ENCODE results near the gene CYGB.
A peak's percentile ranks its signal among the peaks of the same experiment; 100 is the strongest.
"Not testable (repeated sequence)": the region's sequence is repeated elsewhere in the genome, so short reads cannot be mapped to it uniquely, and the experiment has no call there.

The CYGB gene

DNA sequence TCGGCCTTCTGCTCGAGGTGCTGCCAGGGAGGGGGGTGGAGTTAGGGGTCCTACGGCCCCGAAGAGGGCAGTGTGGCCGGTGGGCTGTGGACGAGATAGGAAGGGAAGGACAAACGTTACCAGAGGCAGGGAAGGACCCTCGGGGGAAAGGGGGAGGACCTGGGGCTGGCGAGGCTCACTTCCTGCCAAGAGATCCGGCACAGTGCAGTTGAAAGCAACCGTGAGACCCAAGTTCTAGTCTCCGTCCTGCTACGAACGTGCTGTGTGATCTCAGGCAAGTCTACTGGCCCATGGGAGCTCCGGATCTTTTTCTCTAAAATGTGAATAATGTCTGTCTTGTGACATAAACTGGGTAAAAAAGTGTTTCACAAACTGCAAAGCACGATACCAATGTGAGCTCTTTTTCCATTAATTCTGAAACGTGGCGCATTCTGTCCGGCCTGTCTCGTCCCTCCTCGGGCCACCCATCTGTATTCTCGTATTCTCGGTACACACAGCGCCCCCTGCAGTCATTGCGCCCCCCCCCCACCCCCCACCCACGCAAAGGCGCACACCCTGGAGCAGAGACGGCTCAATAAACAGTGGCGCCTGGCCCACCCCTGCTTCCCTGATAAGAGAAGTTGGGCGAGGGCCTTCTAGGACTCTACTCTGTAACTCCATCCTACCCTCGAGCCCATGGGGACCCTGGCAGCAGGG lies 8.8 kb downstream of the CYGB start:
- peaks cover 53% of the 10 kb centered on the region for H3K4me1 ChIP-seq (ENCODE audit: control insufficient read depth, insufficient read depth, low read length, poor library complexity, severe bottlenecking)
- WGBS, 2 experiments (ENCODE audit: insufficient coverage in 2 of 2) = 90 to 91% methylated on average over 20 to 23 of the region's 31 CpGs

DNA sequence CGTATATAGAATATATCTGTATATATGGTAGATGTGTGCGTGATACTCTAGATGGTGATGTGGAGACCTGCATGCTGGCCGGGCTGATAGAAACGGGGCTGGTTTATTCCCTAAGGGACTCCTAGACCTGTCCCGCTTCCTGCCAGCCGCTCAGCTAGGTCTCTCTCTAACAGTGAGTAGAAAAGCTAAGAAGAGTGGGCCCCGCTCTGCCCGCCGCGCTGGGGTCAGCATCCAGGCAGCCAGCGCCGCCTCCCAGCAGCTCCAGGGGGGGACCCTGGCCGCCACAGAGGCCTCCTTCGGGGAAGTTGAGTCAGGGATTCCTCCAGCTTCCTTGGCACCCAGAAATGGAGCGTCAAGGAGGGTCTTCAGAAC lies 9.4 kb downstream of the CYGB start:
- peak overlapping the region; percentile 53 for H3K27ac ChIP-seq (ENCODE audit: low read depth, low read length, severe bottlenecking)
- no peaks in the 10 kb centered on the region for H3K9me3 ChIP-seq (ENCODE audit: control insufficient read depth, low read length)
- no peak overlapping the region for H3K4me3 ChIP-seq (ENCODE audit: extremely low read depth, insufficient read depth, low read length, poor library complexity, severe bottlenecking)
- H3K36me3 ChIP-seq (ENCODE audit: control insufficient read depth, insufficient read depth, low read length) = no peaks in the 10 kb centered on the region
- peaks cover 53% of the 10 kb centered on the region for H3K4me1 ChIP-seq (ENCODE audit: control insufficient read depth, insufficient read depth, low read length, poor library complexity, severe bottlenecking)
- 87 to 94% methylated on average over 8 to 14 of the region's 15 CpGs for WGBS, 2 experiments (ENCODE audit: insufficient coverage in 2 of 2)

More for the DNA sequence above, 8.8 kb downstream of the CYGB start:
- Histone ChIP-seq H3K36me3 (ENCODE audit: control insufficient read depth, insufficient read depth, low read length) (no peaks in the 10 kb centered on the region), H3K4me3 (ENCODE audit: extremely low read depth, insufficient read depth, low read length, poor library complexity, severe bottlenecking) (no peak overlapping the region), H3K9me3 (ENCODE audit: control insufficient read depth, low read length) (no peaks in the 10 kb centered on the region), H3K27ac (ENCODE audit: low read depth, low read length, severe bottlenecking) (peak overlapping the region; percentile 92)

DNA sequence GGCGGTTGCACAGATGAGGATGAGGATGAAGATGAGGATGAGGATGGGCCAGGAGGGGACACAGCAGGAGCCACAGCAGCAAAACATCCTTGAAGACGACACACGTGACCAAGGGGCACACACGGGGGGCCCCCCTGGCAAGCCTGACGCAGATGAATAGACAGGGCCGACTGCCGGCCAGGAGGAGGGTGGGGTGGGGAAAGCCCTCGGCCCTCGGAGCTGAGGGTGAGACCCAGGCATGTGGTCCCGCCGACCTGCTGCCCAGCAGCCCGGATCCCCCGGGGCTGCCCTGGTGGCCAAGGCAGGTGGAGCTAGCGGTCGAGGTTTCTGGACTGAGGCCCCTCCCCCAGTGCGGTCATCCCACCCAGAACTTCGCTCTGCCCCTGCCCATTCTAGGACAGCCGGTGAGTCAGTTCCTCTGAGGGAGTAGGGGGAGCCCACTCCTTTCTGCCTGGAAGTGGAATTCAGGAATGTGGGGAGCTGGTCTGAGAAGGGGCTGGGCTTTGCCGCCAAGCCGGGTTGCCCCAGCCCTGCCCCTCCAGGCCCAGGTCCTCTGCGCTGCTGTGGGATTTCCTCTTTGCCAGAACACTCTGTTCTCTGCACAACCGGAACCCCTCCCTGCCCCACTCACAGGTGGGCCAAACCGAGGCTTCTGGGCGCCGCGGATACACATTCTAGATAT lies 9.9 kb downstream of the CYGB start:
- Histone ChIP-seq H3K27ac (ENCODE audit: low read depth, low read length, severe bottlenecking) (peak overlapping the region; percentile 36), H3K9me3 (ENCODE audit: control insufficient read depth, low read length) (no peaks in the 10 kb centered on the region), H3K4me1 (ENCODE audit: control insufficient read depth, insufficient read depth, low read length, poor library complexity, severe bottlenecking) (peaks cover 53% of the 10 kb centered on the region), H3K36me3 (ENCODE audit: control insufficient read depth, insufficient read depth, low read length) (no peaks in the 10 kb centered on the region), H3K4me3 (ENCODE audit: extremely low read depth, insufficient read depth, low read length, poor library complexity, severe bottlenecking) (no peak overlapping the region)
- WGBS, 2 experiments (ENCODE audit: insufficient coverage in 2 of 2) = 32 to 39% methylated on average over 12 to 20 of the region's 26 CpGs

DNA sequence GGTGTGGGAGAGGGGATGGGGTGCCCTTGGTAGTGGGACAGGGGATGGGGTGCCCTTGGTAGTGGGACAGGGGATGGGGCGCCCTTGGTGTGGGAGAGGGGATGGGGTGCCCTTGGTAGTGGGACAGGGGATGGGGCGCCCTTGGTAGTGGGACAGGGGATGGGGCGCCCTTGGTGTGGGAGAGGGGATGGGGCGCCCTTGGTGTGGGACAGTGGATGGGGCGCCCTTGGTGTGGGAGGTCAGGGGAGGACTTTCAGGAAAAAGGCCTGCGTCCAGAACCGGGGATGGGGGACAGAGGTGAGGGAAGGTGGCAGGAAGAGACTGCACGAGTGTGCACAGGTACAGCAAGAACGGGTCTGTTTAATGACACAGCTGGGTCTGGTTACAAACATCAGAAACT lies 10.5 kb downstream of the CYGB start:
- H3K9me3 ChIP-seq (ENCODE audit: control insufficient read depth, low read length); H3K36me3 ChIP-seq (ENCODE audit: control insufficient read depth, insufficient read depth, low read length); H3K27ac ChIP-seq (ENCODE audit: low read depth, low read length, severe bottlenecking); H3K4me3 ChIP-seq (ENCODE audit: extremely low read depth, insufficient read depth, low read length, poor library complexity, severe bottlenecking): not testable (repeated sequence)
- peaks cover 50% of the 10 kb centered on the region for H3K4me1 ChIP-seq (ENCODE audit: control insufficient read depth, insufficient read depth, low read length, poor library complexity, severe bottlenecking)
- 85 to 90% methylated on average over 5 to 6 of the region's 9 CpGs for WGBS, 2 experiments (ENCODE audit: insufficient coverage in 2 of 2)

DNA sequence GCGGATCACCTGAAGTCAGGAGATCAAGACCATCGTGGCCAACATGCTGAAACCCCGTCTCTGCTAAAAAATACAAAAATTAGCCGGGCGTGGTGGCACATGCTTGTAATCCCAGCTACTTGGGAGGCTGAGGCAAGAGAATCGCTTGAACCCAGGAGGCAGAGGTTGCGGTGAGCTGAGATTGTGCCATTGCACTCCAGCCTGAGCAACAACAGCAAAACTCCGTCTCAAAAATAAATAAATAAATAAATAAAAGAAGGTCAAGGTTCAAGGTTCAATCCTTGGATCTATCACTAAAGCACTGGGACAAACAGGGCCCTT lies 12.0 kb downstream of the CYGB start:
- not testable (repeated sequence) for H3K9me3 ChIP-seq (ENCODE audit: control insufficient read depth, low read length); H3K4me3 ChIP-seq (ENCODE audit: extremely low read depth, insufficient read depth, low read length, poor library complexity, severe bottlenecking); H3K36me3 ChIP-seq (ENCODE audit: control insufficient read depth, insufficient read depth, low read length); H3K27ac ChIP-seq (ENCODE audit: low read depth, low read length, severe bottlenecking)
- 84 to 87% methylated on average over 6 of the region's 8 CpGs for WGBS, 2 experiments (ENCODE audit: insufficient coverage in 2 of 2)
- peaks cover 45% of the 10 kb centered on the region for H3K4me1 ChIP-seq (ENCODE audit: control insufficient read depth, insufficient read depth, low read length, poor library complexity, severe bottlenecking)

DNA sequence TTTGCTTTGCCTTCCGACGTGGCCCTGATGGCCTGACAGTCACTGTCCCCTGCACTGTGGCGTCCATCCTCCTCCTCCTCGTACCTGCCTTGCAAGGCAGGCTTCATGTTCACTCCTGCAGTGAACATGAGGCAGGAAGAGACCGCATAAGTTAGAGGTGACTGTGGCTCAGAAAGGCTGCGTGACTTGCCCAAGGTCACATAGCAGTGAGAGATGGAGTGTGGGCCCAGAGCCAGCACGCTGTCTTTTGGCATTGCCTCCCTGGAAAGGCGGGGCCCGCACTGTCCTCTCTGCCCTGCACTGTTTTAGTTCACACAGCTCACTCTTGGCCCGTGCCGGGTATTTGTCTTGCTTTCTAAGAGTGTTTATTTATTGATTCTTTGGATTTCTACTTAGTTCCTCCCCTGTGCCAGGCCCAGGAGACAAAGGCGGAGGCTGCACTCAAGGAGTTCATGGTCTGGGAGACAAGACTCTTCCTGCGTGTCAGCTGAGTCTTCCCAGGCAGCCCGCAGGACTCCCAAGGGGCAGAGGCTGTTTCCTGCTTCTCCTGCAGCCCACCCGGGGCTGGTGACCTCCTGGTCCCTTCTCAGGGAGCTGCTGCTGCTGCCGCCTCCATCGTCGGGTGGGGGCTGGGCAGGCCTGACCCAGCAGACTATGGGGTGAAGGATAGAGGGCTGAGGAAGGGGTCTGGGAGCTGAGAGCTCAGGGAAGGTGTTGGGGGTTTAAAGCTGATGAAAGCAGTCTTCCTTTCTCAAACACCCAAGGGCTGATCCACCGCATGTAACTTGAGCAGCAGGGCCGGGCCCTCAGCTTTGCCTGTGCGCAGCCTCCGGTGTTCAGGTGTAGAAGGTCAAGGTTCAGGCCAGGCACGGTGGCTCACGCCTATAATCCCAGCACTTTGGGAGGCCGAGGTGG lies 12.7 kb downstream of the CYGB start:
- Histone ChIP-seq H3K4me1 (ENCODE audit: control insufficient read depth, insufficient read depth, low read length, poor library complexity, severe bottlenecking) (peaks cover 39% of the 10 kb centered on the region), H3K36me3 (ENCODE audit: control insufficient read depth, insufficient read depth, low read length) (no peaks in the 10 kb centered on the region), H3K4me3 (ENCODE audit: extremely low read depth, insufficient read depth, low read length, poor library complexity, severe bottlenecking) (no peak overlapping the region), H3K27ac (ENCODE audit: low read depth, low read length, severe bottlenecking) (peak overlapping the region; percentile 36), H3K9me3 (ENCODE audit: control insufficient read depth, low read length) (no peaks in the 10 kb centered on the region)
- 86 to 87% methylated on average over 20 of the region's 25 CpGs for WGBS, 2 experiments (ENCODE audit: insufficient coverage in 2 of 2)

DNA sequence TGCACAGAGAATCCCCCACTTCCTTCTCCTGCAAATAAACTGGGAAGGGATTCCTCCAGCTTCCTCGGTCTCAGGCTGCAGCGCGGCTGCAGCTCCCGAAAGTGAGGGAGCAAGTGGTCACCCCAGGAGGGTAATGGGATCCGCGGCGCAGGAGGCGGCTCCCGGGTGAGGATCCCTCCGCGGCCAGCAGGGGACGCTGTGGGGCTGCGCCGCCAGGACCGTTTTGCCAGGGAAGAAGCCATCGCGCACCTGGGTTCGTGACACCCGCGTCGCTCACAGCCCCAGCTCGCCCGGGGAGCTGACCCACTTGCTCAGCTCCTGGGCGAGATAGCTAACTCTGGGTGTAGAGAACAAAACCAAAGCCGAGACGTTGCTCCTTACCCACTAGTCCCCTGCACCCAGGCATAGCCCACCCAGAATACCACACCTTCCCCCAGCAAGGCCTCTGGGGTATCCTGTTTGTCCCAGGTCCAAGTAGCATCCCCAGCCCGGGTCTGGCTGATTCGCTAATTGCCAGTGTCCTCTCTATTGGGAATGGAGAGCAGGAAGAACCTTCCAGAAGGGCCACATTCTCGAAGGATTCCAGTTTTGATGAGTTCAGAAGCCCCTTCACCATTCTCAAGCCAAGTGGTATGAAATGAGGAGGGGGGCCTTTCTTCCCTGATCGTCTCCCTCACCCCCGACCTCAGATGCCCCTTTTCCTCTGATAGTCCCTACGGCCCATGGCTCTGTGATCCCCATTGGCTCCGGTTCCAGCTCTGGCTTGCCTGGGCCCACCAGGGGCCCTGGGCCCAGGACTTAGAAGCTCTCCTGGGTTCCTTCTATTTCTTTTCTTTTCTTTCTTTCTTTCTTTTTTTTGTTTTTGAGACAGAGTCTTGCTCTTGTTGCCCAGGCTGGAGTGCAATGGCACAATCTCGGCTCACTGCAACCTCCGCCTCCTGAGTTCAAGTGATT lies 14.1 kb downstream of the CYGB start:
- H3K27ac ChIP-seq (ENCODE audit: low read depth, low read length, severe bottlenecking) = no peak overlapping the region
- H3K4me1 ChIP-seq (ENCODE audit: control insufficient read depth, insufficient read depth, low read length, poor library complexity, severe bottlenecking) = peaks cover 24% of the 10 kb centered on the region
- H3K36me3 ChIP-seq (ENCODE audit: control insufficient read depth, insufficient read depth, low read length) = no peaks in the 10 kb centered on the region
- no peak overlapping the region for H3K4me3 ChIP-seq (ENCODE audit: extremely low read depth, insufficient read depth, low read length, poor library complexity, severe bottlenecking)
- WGBS, 2 experiments (ENCODE audit: insufficient coverage in 2 of 2) = 12 to 13% methylated on average over 29 of the region's 35 CpGs
- no peaks in the 10 kb centered on the region for H3K9me3 ChIP-seq (ENCODE audit: control insufficient read depth, low read length)

DNA sequence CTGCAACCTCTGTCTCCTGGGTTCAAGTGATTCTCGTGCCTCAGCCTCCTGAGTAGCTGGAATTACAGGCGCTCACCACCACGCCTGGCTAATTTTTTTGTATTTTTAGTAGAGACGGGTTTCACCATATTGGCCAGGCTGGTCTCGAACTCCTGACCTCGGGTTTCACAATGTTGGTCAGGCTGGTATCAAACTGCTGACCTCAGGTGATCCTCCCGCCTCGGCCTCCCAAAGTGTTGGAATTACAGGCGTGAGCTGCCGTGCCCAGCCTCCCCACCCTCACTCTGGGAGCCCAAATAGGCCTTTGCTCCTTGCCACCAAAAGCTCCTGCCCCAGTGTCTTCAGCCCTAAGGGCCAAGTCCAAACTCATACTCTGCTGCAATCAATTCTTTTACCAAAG lies 15.8 kb downstream of the CYGB start:
- H3K9me3 ChIP-seq (ENCODE audit: control insufficient read depth, low read length); H3K27ac ChIP-seq (ENCODE audit: low read depth, low read length, severe bottlenecking): not testable (repeated sequence)
- peaks cover 11% of the 10 kb centered on the region for H3K4me1 ChIP-seq (ENCODE audit: control insufficient read depth, insufficient read depth, low read length, poor library complexity, severe bottlenecking)

DNA sequence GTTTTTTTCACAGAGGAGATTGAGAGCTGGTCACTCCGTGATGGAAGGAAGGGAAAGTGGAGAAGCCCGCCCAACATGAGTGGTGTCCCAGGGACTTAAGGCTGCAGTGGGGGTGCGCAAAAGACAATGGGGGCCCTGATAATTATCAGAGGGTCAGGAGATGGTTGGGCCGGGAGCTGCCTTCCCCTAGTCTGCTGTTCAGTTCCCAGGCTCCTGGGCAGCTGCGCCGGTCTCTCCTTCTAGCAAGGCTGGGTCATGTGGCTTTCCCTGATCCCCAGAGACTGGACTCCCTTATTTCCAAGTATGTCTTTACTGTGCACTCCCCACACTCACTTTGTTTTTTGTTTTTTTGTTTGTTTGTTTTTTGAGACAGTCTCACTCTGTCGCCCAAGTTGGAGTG lies 16.2 kb downstream of the CYGB start:
- Histone ChIP-seq H3K4me1 (ENCODE audit: control insufficient read depth, insufficient read depth, low read length, poor library complexity, severe bottlenecking) (peaks cover 11% of the 10 kb centered on the region), H3K27ac (ENCODE audit: low read depth, low read length, severe bottlenecking) (no peak overlapping the region), H3K36me3 (ENCODE audit: control insufficient read depth, insufficient read depth, low read length) (no peaks in the 10 kb centered on the region), H3K9me3 (ENCODE audit: control insufficient read depth, low read length) (no peaks in the 10 kb centered on the region), H3K4me3 (ENCODE audit: extremely low read depth, insufficient read depth, low read length, poor library complexity, severe bottlenecking) (no peak overlapping the region)
- WGBS, 2 experiments (ENCODE audit: insufficient coverage in 2 of 2) = 91 to 95% methylated on average over 6 to 7 of the region's 7 CpGs

More for the DNA sequence above, 15.8 kb downstream of the CYGB start:
- H3K36me3 ChIP-seq (ENCODE audit: control insufficient read depth, insufficient read depth, low read length); H3K4me3 ChIP-seq (ENCODE audit: extremely low read depth, insufficient read depth, low read length, poor library complexity, severe bottlenecking): not testable (repeated sequence)
- 91 to 92% methylated on average over 8 to 10 of the region's 10 CpGs for WGBS, 2 experiments (ENCODE audit: insufficient coverage in 2 of 2)
